Activated naive CD8-positive, alpha-beta T cell treated with anti-CD3 and anti-CD28 coated beads, Interleukin-2, amount 50 U/mL, for 16 hours (primary cell): Measurements from ENCODE around the gene ADH1A.
"Not testable (repeated sequence)": the region's sequence is repeated elsewhere in the genome, so short reads cannot be mapped to it uniquely, and the experiment has no call there.

Experiments
- DNase-seq: peaks from one replicate; pipeline ENCODE4 v3.0.0-alpha.2; 2020; ENCODE audit warnings: low read depth, low spot score

ADH1A gene

DNA sequence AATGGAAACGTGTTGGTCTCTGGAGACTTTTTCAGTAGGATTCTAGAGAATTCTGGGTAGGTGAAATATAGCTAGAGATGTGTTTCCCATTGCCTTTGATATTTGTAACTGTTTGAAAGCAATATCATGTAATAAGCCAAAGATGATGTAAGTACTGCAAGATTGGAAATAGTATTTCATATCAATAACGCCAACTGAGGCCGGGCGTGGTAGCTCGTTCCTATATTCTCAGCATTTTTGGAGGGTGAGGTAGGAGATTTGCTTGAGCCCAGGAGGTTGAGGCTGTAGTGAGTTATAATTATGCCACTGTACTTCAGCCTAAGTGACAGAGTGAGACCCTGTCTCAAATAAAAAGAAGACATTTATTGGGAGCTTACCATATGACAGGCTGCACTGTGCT is 9.5 kb downstream of the ADH1A start:
- DNase-seq: no peak

- no peak for DNase-seq
Observed at GRCh38 chr4:99276417-99276816, 14.4 kb downstream of the ADH1A start.

DNA sequence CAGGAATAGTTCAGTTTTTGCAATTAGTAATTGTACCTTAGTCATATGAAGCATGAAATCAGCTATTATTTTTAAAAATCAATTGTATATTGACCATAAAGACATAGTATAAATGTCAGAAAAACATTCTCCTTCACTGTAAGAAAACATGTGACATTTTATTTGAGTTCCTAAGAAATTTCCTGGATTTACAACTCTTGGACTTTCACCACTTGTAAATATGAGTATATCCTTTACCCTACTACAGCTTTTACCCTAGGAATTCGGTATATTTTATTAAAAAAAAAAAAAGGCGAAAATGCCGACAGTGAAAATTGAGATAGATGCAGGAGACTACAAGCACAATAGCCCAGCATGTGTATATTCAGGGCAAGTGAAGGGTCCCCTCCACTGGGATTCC is 14.9 kb downstream of the ADH1A start:
- DNase-seq: no peak

GRCh38 chr4:99275050-99275449 is 15.7 kb downstream of the ADH1A start:
- DNase-seq: no peak

DNA sequence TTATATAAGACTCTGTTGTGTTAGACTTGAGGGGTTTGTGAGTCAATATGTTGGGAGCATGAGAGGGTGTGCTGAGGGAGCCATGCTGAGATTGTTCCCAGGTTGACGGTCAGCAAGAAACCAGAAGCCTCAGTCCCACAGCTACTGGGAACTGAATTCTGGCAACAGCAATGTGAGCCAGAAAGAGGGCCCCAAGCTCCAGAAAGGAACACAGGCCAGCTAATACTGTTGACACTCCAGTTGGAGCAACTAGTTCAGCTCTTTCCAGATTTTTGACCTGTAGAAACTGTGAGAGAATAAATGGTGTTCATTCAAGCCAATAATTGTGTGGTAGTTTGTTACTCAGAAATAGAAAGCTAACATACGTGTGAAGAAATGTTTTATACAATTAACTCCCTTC is 17.1 kb downstream of the ADH1A start:
- DNase-seq: no peak

- no peak for DNase-seq
Observed at GRCh38 chr4:99264927-99265326, 25.9 kb downstream of the ADH1A start.

DNA sequence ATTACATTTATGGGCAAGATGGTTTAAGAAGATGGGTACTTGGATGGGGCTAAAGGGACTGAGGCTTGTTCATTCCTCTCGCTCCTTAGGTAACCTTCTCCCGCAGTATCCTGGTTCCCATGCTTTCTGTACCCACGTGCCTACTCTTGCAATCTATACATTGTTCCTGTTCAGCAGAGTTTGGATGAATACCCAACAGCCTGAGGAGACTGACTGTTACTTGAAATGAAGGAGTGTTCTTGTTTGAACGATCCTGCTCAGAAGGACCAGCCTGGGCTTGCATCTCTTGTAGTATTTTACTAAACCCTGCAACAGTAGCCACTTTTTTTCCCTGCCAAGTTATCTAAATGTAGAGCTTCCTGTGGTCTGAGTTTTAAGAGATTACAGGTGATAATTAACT is 38.0 kb downstream of the ADH1A start:
- DNase-seq: no peak

- DNase-seq: no peak
Observed at GRCh38 chr4:99248714-99249113, 42.1 kb downstream of the ADH1A start.

DNA sequence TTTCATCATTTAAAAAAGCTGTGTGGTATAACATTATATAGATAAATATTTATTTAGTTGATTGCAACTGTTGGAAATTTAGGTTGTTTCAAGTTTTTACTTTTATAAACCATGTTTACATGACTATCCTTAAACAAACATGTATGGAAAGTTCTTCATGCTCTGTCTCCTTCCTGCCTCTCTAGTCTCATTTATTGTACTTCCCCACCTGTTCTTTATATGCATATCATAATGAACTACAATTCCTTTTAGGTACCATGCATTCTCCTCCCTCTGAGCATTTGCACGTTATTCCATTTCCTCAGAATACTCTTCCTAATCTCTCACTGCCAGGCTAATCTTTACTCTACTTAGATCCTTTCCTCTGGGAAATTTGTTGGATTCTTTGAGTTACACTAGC is 54.8 kb downstream of the ADH1A start:
- DNase-seq: no peak

DNA sequence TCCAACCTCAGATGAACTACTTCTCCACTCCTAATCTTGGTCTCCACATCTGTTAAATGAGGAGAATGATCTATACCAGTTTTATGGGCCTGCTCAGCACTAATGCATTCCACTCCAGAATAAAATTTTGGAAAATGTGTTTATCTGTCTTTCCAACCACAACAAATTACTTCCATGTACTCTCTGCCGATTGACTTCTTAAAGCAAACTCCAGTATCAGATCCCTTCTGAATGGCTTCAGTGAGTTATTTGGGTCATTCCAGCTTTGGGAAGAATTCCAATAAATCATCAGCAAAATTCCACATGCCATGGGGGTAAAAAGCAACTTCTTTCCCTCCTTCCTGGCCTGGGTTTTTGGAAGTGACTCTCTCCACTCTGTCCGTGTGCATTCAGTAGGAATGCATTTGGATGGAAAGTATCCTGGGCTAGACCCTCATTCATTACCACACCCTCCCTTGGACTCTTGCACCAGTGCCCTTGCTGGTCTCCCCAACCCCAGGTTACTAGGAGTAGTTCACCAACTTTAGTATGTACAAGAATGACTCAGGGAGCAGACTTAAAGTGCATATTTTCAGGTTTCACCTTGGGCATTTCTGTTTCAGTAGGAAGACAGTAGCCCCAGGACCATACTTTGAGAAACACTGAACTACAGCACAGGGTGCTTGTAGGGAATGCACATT is 56.3 kb downstream of the ADH1A start:
- DNase-seq: no peak

DNA sequence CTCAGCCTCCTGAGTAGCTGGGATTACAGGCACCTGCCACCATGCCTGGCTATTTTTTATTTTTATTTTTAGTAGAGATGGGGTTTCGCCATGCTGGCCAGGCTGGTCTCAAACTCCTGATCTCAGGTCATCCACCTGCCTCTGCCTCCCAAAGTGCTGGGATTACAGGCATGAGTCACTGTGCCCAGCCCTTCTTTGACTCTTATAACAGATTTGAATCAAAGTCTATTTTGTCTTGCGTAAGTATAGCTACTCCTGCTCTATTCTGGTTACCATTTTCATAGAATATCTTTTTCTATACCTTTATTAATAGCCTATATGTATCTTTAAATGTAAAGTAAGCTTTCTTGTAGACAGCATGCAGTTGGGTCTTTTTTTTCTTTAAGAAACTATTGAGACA is 57.4 kb downstream of the ADH1A start:
- not testable (repeated sequence) for DNase-seq

DNA sequence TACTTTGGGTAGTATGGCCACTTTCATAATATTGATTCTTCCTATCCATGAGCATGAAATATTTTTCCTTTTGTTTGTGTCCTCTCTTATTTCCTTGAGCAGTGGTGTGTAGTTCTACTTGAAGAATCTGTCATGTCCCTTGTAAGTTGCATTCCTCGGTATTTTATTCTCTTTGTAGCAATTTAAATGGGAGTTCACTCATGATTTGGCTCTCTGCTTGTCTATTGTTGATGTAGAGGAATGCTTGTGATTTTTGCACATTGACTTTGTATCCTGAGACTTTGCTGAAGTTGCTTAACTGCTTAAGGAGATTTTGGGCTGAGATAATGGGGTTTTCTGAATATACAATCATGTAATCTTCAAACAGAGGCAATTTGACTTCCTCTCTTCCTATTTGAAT is 62.1 kb downstream of the ADH1A start:
- not testable (repeated sequence) for DNase-seq

DNA sequence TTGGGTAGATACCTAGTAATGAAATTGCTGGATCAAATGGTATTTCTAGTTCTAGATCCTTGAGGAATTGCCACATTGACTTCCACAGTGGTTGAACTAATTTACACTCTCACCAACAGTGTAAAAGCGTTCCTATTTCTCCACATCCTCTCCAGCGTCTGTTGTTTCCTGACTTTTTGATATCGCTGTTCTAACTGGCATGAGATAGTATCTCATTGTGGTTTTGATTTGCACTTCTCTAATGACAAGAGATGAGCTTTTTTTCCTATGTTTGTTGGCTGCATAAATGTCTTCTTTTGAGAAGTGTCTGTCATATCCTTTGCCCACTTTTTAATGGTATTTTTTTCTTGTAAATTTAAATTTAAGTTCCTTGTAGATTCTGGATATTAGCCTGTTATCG is 63.1 kb downstream of the ADH1A start:
- not testable (repeated sequence) for DNase-seq
